Globus pallidus (tissue), 1 donor: ENCODE data around the gene SH3TC1.

Experiments
- DNase-seq: peaks from one replicate; pipeline ENCODE4 v3.0.0-alpha.2; 2015; ENCODE audit warnings: low spot score

SH3TC1 gene

DNA sequence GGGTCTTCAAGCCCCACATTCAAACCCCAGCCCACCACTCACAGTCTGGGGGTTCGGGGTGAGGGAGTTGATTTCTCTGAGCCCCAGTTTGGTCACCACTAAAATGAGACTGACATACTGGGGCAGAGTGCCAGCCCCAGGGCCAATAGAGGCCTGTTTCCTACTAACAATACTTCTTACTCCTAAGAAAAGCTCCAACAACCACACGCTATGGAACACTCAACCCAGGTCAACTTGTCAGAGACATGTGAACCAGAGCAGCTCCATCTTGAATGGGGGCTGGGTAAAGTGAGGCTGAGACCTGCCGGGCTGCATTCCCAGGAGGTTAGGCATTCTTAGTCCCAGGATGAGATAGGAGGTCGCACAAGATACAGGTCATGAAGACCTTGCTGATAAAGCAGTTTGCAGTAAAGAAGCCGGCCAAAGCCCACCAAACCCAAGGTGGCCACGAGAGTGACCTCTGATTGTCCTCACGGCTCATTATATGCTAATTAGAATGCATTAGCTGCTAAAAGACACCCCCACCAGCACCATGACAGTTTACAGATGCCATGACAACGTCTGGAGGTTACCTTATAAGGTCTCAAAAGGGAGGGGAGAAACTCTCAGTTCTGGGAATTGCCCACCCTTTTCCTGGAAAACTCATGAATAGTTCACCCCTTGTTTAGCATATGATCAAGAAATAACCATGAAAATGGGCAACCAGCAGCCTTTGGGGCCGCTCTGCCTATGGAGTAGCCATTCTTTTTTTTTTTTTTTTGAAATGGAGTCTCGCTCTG, 43.9 kb downstream of the SH3TC1 start:
- no peak for DNase-seq

DNA sequence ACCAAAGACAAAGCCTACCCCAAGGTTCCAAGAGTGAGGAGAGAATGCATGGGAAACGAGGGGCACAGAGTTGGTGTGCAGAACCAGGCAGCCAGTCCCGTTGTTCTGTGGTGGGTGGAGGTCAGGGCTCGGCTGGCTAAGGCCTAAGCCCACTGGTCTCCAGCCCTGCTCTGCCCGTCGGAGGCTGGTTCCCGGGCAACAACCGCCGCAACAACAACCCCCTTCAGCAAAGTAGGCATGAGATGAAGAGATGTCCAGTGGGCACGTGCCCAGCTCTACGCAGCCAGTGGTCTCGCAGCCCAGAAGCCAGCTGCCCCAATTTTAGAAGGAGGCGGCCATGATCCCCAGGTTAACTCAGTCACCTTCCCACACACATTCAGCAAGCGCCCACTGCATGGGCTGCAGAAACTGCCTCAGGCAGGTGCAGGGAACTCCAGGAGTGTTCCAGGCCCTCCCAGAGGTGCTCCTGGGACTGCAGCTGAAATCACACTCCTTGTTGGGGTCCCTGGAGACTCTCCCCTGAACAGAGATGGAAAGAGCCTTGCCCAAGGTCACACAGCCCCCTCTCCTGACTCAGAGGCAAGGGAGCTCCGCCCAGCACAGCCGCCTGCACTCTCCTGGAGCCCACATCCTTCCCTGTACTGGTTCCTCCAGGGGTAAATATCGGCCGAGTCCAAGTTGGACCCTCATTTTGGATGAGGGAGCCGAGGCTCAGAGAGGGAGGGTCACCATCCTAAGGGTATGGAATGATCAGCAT, 45.1 kb downstream of the SH3TC1 start:
- no peak for DNase-seq

DNA sequence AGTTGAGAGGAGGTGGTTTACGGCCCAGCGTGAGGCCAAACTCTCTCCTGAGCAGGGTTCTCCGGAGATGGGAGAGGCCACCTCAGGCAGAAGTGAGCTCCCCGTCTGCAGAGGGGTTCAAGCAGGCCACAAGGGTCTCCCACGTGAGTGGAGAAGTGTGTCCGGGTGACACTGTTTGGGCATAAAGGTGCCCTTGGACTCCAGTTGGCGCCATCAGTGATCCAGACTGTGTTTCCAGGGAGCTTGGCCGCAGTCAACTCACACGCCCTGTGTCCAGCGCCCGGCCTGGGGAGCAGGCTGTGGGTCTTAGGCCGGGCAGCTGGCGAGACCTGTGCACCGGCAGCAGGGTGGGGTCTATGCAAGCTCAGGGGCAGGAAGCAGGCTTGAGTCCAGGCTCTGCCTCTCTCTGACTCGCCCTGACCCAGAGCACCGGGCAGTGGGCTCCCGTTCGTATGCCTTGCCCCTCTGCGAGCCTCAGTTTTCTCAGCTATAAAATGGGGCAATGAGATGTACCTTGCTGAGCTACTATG, 45.9 kb downstream of the SH3TC1 start:
- DNase-seq, result no peak

GRCh38 chr4:8245884-8246833, 47.1 kb downstream of the SH3TC1 start:
- no peak for DNase-seq

GRCh38 chr4:8247047-8247930, 48.2 kb downstream of the SH3TC1 start:
- DNase-seq, result no peak

DNA sequence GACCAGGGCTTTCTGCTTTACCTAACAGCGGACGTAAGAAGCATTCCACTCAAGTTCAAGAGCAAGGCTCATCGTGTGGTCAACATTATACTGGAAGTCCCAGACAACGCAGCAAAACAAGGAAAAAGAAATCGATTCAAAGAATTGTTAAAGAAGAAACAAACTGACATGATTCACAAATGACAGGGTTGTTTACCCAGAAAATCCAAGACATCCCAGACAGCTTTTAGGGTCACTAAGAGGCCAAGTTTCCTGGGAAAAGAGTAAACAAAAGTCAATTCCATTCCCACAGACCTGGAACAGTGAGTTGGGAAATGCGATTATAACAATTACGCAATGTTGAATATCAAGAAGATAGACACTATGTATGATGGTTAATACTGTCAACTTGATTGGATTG, 49.0 kb downstream of the SH3TC1 start:
- no peak for DNase-seq

DNA sequence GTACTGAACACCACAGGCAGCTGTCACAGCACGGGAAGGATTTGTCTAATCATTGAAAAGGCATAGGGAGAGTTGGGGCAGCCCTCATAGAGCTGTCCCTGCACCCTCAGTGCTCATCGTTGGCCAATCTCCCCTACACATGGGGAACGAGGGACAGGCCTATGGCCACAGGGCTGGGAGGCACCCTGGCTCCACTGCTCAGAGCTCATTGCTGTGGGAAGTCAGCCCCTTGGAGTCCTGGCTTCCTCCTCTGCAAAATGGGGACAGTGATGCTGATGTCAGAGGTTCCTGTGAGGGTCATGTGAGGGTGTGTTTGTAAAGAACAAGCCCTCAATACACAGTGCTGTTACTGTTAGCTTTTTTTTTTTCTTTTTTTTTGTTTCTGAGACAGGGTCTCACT, 51.1 kb downstream of the SH3TC1 start:
- DNase-seq, result no peak

DNA sequence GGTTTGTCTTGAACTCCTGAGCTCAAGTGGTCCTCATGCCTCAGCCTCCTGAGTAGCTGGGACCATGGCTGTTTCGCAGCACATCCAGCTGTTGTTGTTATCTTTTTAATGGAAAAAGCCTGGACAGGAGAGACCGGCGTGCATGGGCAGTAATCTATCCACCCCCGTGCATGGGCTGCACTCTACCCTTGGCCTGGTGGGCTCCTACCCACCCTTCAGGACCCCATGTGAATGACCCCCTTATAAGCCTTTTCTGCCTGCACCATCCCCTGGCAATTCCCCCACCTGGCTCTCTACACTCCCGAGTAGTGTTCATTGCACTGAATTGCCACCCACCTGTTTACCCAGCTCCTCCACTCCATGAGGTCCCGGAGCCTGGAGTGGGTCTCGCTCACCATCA, 51.5 kb downstream of the SH3TC1 start:
- no peak for DNase-seq

DNA sequence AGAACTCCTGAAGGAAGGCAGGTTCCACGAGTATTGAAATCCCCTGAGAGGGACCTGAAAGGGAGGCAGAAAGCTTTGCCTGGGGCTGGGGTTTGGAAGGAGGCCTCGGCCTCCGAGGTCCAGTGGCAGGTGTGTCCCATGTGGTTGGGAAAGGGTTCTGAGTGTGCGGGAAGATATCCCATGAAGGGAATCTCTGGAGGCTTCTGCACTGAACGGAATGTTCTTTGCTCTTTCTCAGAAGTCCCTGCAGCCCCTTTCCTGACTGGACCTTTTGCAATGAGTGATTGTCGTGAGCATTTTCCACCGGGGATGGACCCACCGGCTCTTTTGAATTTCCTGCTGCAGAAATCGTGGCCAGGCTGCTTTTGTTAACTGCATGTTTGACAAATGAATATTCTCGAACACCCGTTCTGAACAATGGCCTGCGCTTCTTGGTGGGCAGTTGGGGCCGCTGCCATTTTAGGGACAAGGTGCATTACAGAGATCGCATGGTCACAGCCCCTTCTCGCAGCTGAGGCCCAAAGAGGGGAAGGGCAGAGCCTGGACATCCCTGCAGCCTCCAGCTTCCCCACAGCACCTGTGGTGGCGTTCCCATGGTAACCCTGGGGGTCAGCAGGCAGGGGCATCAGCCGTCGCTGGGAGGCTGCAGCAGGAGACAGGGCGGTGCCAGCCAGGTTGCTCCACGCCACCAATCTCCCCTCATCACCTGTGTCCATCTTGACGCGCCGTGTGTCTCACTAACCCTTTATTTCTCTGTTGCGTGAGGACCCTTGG, 52.2 kb downstream of the SH3TC1 start:
- DNase-seq, result no peak

- no peak for DNase-seq
These were observed 53.4 kb downstream of the SH3TC1 start for GRCh38 chr4:8252301-8253173.

- DNase-seq, result no peak
These were observed 55.0 kb downstream of the SH3TC1 start for GRCh38 chr4:8254076-8254475.

GRCh38 chr4:8255698-8256441, 56.8 kb downstream of the SH3TC1 start:
- DNase-seq, result no peak

- DNase-seq, result no peak
These were observed 58.8 kb downstream of the SH3TC1 start for GRCh38 chr4:8257854-8258253.

DNA sequence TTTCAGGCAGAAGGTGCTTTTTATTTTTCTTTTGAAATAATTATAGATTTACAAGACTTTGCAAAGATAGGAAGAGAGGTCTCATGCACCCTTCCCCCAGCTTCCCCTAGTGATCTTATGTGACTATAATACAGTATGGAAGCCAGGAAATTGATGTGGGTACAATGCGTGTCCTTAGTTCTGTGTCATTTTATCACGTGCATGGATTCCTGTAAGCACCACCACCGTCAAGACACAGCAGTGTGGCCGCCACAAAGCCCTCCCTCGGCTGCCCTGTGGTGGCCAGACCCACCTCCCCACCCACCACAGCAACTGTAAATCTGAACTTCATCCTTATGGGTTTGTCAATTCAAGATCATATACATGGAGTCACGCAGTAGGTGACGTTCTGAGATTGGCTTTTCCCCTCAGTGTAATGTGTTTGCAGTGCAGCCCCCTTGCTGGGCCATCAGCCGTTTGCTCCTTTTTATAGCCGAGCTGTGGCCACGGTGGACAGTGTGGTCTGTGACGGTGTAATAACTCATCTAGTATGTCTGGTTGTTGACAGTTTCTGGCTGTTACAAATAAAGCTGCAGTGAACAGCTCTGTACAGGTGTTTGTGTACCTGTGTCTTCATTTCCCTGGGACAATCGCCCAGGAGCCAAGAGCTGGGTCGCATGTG, 59.6 kb downstream of the SH3TC1 start:
- no peak for DNase-seq

DNA sequence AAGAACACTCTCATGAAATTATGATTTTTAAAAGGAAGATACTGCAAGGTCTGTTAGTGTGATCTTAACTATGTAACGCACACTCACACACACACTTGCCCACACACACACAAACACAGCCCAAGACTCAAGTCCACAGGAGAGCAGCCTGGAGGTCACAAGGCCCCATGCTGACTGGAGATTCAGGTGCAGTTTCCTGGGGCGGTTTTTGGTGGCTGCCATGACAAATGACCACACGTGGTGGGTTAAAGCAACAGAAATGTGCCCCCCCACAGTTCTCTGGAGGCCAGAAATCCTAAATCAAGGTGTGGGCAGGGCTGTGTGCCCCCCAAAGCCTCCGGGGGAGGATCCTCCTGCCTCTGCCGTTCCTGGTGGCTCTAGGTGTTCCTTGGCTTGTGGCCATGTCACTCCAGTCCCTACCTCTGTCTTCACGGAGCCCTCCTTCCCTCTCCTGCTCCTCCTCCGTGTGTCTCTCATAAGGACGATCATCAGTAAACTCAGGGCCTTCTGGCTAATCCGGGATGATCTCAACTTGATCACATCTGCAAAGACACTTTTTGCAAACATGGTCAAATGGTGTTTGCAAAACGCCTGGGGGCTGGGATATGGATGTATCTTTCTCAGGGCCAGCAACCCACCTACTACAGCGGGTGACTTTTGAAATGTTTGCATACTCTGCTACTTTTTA, 60.8 kb downstream of the SH3TC1 start:
- DNase-seq, result no peak

GRCh38 chr4:8260656-8261111, 61.6 kb downstream of the SH3TC1 start:
- no peak for DNase-seq

- DNase-seq, result no peak
These were observed 62.9 kb downstream of the SH3TC1 start for GRCh38 chr4:8261851-8262535.
